GM23248 (cell line): ENCODE results near the gene ADAM12.

Source experiments
- EZH2 ChIP-seq: fragments of 200-600 bp; sonication (generic); IDR thresholded peaks from 2 replicates; pipeline ENCODE4 v1.6.1; 2018; ENCODE audit warnings: antibody characterized with exemption, mild to moderate bottlenecking; ENCODE audit not compliant: insufficient read depth, poor library complexity, severe bottlenecking
- EZH2phosphoT487 ChIP-seq: fragments of 200-600 bp; sonication (generic); IDR thresholded peaks from 2 replicates; pipeline ENCODE4 v1.6.1; 2018; ENCODE audit warnings: antibody characterized with exemption, moderate library complexity, mild to moderate bottlenecking, low read depth; ENCODE audit not compliant: insufficient read depth

DNA sequence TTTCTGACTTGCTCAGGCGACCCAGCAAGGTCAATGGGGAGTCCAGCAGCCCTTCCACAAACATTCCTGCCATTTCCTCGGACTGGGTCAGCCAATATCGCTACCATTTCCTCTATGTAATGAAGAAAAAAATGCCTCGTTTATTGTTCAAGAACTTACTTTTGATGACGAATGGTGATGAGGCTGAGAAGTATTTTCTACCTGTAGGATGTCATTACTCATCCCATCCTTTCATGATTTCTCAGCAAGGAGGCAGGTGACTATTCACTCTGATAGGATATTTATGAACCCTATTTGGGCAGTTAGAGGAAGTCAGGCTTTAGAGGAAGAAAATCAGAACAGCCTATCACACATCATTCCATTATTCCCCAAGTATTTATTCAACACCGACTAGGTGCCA, 313.3 kb downstream of the ADAM12 start:
- TF ChIP-seq EZH2 (no peak), EZH2phosphoT487 (no peak)
